Umbilical cord (tissue), 1 donor: ENCODE results near the gene ZNF280B. TPM values are rescaled to one million over a fixed set of nuclear protein-coding genes. Genes with fewer than 3 reads are reported as not detected.

Experiments
- total RNA-seq: library from RNA; depleted of rRNA; stranded (reverse); fragments of >200 nt; gene quantifications from one replicate; pipeline ENCODE4 v1.2.3, GENCODE V29; 2014; ENCODE audit warnings: low replicate concordance; ENCODE audit not compliant: insufficient read depth

The ZNF280B gene
- total RNA-seq, 1 donor from 2014 or later = 1.9 TPM

Other genes starting within 250 kb of the ZNF280B start
- gene ZNF280A, start 11.5 kb upstream of the ZNF280B start, total RNA-seq = 2.4 TPM
- 0.96 TPM for gene PRAME, start 50.5 kb upstream of the ZNF280B start, total RNA-seq
- gene GGTLC2, start 135.9 kb upstream of the ZNF280B start, total RNA-seq = not detected